Mesenchymal stem cell (in vitro differentiated cells and primary cell): Measurements from ENCODE around the gene POFUT2.

ENCODE experiments used
- DNase-seq: peaks from one replicate; pipeline ENCODE4 v3.0.0-alpha.2; 2013
- H2AFZ ChIP-seq: one replicate; pipeline ENCODE4 v1.6.1; 2013; ENCODE audit warnings: low read depth, mild to moderate bottlenecking, control low read depth, inconsistent platforms, low read length, moderate library complexity
- H2AK5ac ChIP-seq: 2 replicates; pipeline ENCODE4 v1.6.1; 2013; ENCODE audit warnings: low read length, moderate library complexity, mild to moderate bottlenecking, inconsistent platforms; ENCODE audit not compliant: severe bottlenecking
- H2BK120ac ChIP-seq: one replicate; pipeline ENCODE4 v1.6.1; 2013; ENCODE audit warnings: low read depth, mild to moderate bottlenecking, inconsistent platforms, low read length, moderate library complexity
- H2BK12ac ChIP-seq, 2 experiments: one replicate each; pipeline ENCODE4 v1.6.1; 2013; ENCODE audit warnings: inconsistent platforms in 2 of 2, low read length in 2 of 2, mild to moderate bottlenecking in 2 of 2, moderate library complexity in 2 of 2, control low read depth in 1 of 2
- H2BK15ac ChIP-seq: one replicate; pipeline ENCODE4 v1.6.1; 2013; ENCODE audit warnings: mild to moderate bottlenecking, low read depth, inconsistent platforms; ENCODE audit not compliant: poor library complexity, severe bottlenecking
- H2BK5ac ChIP-seq: 2 replicates; pipeline ENCODE4 v1.6.1; 2013; ENCODE audit warnings: low read depth, mild to moderate bottlenecking, low read length, control low read depth, inconsistent platforms; ENCODE audit not compliant: poor library complexity, severe bottlenecking
- H3K14ac ChIP-seq, 2 experiments: one replicate each; pipeline ENCODE4 v1.6.1; 2013; ENCODE audit warnings: inconsistent platforms in 2 of 2, low read length in 2 of 2, control low read depth in 1 of 2, mild to moderate bottlenecking in 1 of 2, moderate library complexity in 1 of 2
- H3K18ac ChIP-seq, 2 experiments: one replicate each; pipeline ENCODE4 v1.6.1; 2013; ENCODE audit warnings: inconsistent platforms in 2 of 2, low read length in 2 of 2, control low read depth in 1 of 2, low read depth in 1 of 2, mild to moderate bottlenecking in 1 of 2
- H3K23ac ChIP-seq, 2 experiments: one replicate each; pipeline ENCODE4 v1.6.1; 2013; ENCODE audit warnings: inconsistent platforms in 2 of 2, low read length in 2 of 2, mild to moderate bottlenecking in 2 of 2, moderate library complexity in 2 of 2, control low read depth in 1 of 2
- H3K27ac ChIP-seq: 2 replicates; pipeline ENCODE4 v1.5.1; 2013; ENCODE audit warnings: mild to moderate bottlenecking, moderate library complexity, low read length, control low read depth, inconsistent platforms; ENCODE audit not compliant: poor library complexity, severe bottlenecking
- H3K27me3 ChIP-seq, 2 experiments: 2 replicates each; pipeline versions ENCODE4 v1.6.1 to v1.7.0; 2013; ENCODE audit warnings: low read length in 2 of 2, mild to moderate bottlenecking in 2 of 2, moderate library complexity in 2 of 2, control low read depth in 1 of 2, inconsistent platforms in 1 of 2; ENCODE audit not compliant: control insufficient read depth in 1 of 2, insufficient read depth in 1 of 2
- H3K36me3 ChIP-seq, 2 experiments: 2 replicates each; pipeline versions ENCODE4 v1.6.1 to v1.7.0; 2013; ENCODE audit warnings: low read length in 2 of 2, control low read depth in 1 of 2, inconsistent platforms in 1 of 2, low read depth in 1 of 2, mild to moderate bottlenecking in 1 of 2; ENCODE audit not compliant: insufficient read depth in 2 of 2, control insufficient read depth in 1 of 2
- H3K4ac ChIP-seq, 2 experiments: one replicate each; pipeline ENCODE4 v1.6.1; 2013; ENCODE audit warnings: inconsistent platforms in 2 of 2, low read length in 2 of 2, mild to moderate bottlenecking in 2 of 2, moderate library complexity in 2 of 2, control low read depth in 1 of 2, low read depth in 1 of 2
- H3K4me1 ChIP-seq: 2 replicates; pipeline ENCODE4 v1.6.1; 2013; ENCODE audit warnings: low read depth, low read length, control low read depth; ENCODE audit not compliant: control insufficient read depth, insufficient read depth
- H3K4me2 ChIP-seq: 2 replicates; pipeline ENCODE4 v1.6.1; 2013; ENCODE audit warnings: low read length, mild to moderate bottlenecking, inconsistent platforms; ENCODE audit not compliant: poor library complexity, severe bottlenecking
- H3K4me3 ChIP-seq, 2 experiments: 2 replicates each; pipeline versions ENCODE4 v1.5.1 to v1.7.0; 2013; ENCODE audit warnings: low read length in 2 of 2, mild to moderate bottlenecking in 2 of 2, control low read depth in 1 of 2, low read depth in 1 of 2; ENCODE audit not compliant: insufficient read depth in 1 of 2
- H3K79me1 ChIP-seq: replicated peaks from 2 replicates; pipeline ENCODE4 v1.6.1; 2013; ENCODE audit warnings: mild to moderate bottlenecking, control low read depth, low read length, inconsistent platforms; ENCODE audit not compliant: poor library complexity, severe bottlenecking
- H3K9ac ChIP-seq: 2 replicates; pipeline ENCODE4 v1.7.0; 2013; ENCODE audit warnings: mild to moderate bottlenecking, low read length, moderate library complexity
- H3K9me3 ChIP-seq: 2 replicates; pipeline ENCODE4 v1.7.0; 2013; ENCODE audit warnings: mild to moderate bottlenecking, low read length; ENCODE audit not compliant: control insufficient read depth
- H4K8ac ChIP-seq: one replicate; pipeline ENCODE4 v1.6.1; 2013; ENCODE audit warnings: inconsistent platforms, mild to moderate bottlenecking, low read length, moderate library complexity
- H4K91ac ChIP-seq: one replicate; pipeline ENCODE4 v1.6.1; 2013; ENCODE audit warnings: mild to moderate bottlenecking, low read length, inconsistent platforms
- WGBS: methylation state at CpG from one replicate; pipeline ENCODE4 v1.1.7; 2013; ENCODE audit warnings: mixed read lengths; 5-methylcytosine and 5-hydroxymethylcytosine counted together

Gene POFUT2

GRCh38 chr21:45289134-45289533 lies 1.4 kb upstream of the POFUT2 start:
- Histone ChIP-seq H3K36me3 (peaks cover 29 to 31% of the 10 kb centered on the region in 2 experiments), H3K4me1 (peaks cover 33% of the 10 kb centered on the region), H2AK5ac (no peak overlapping the region), H2BK12ac (no peak overlapping the region), H3K9me3 (no peaks in the 10 kb centered on the region), H3K4me2 (no peak overlapping the region), H3K9ac (peak overlapping the region; percentile 81), H4K8ac (no peak overlapping the region), H3K23ac (no peak overlapping the region), H2BK5ac (no peak overlapping the region), H3K79me1 (peaks cover 29% of the 10 kb centered on the region), H3K4ac (no peak overlapping the region), H3K18ac (no peak overlapping the region), H2AFZ (no peak overlapping the region), H2BK15ac (no peak overlapping the region), H4K91ac (no peak overlapping the region), H3K4me3 (peak overlapping the region in 1 of 2 experiments; percentile 78), H3K27me3 (no peaks in the 10 kb centered on the region), H2BK120ac (no peak overlapping the region), H3K14ac (no peak overlapping the region), H3K27ac (no peak overlapping the region)
- 95% methylated on average over 3 of the region's 3 CpGs for WGBS
- DNase-seq, result no peak

- H2BK5ac ChIP-seq, result no peak overlapping the region
- H3K27ac ChIP-seq, result no peak overlapping the region
- H4K8ac ChIP-seq, result peak overlapping the region; percentile 48
- H3K27me3 ChIP-seq, result no peaks in the 10 kb centered on the region
- peaks cover 35% of the 10 kb centered on the region for H3K79me1 ChIP-seq
- DNase-seq, result no peak
- 21% methylated on average over 33 of the region's 34 CpGs for WGBS
- no peak overlapping the region for H4K91ac ChIP-seq
- H3K9me3 ChIP-seq, result no peaks in the 10 kb centered on the region
- peak overlapping the region; percentile 78 to 89 for H3K4me3 ChIP-seq
- H3K9ac ChIP-seq, result peak overlapping the region; percentile 81
- peak overlapping the region; percentile 94 for H3K4me2 ChIP-seq
- peaks cover 26% of the 10 kb centered on the region for H3K4me1 ChIP-seq
- peak overlapping the region in 1 of 2 experiments; percentile 73 for H3K4ac ChIP-seq
- H3K36me3 ChIP-seq, result peaks cover 36 to 38% of the 10 kb centered on the region in 2 experiments
- H3K18ac ChIP-seq, result peak overlapping the region in 1 of 2 experiments; percentile 16
- peak overlapping the region; percentile 66 for H2BK15ac ChIP-seq
- H3K14ac ChIP-seq, result peak overlapping the region in 1 of 2 experiments; percentile 48
- no peak overlapping the region for H2BK12ac ChIP-seq
- no peak overlapping the region for H2AFZ ChIP-seq
- peak overlapping the region; percentile 76 for H2BK120ac ChIP-seq
- no peak overlapping the region for H3K23ac ChIP-seq
- no peak overlapping the region for H2AK5ac ChIP-seq
Measured at GRCh38 chr21:45288441-45288841, 746 bp upstream of the POFUT2 start.

- peak overlapping the region in 1 of 2 experiments; percentile 54 for H3K4ac ChIP-seq
- no peak overlapping the region for H2BK15ac ChIP-seq
- H3K27ac ChIP-seq, result no peak overlapping the region
- peaks cover 14% of the 10 kb centered on the region for H3K4me1 ChIP-seq
- no peak overlapping the region for H2BK5ac ChIP-seq
- H3K4me3 ChIP-seq, result peak overlapping the region; percentile 79 to 94
- H3K4me2 ChIP-seq, result peak overlapping the region; percentile 91
- H2BK12ac ChIP-seq, result no peak overlapping the region
- peaks cover 49 to 54% of the 10 kb centered on the region in 2 experiments for H3K36me3 ChIP-seq
- no peak overlapping the region for H2AFZ ChIP-seq
- H2BK120ac ChIP-seq, result peak overlapping the region; percentile 91
- H4K91ac ChIP-seq, result no peak overlapping the region
- H3K27me3 ChIP-seq, result no peaks in the 10 kb centered on the region
- H3K9me3 ChIP-seq, result no peaks in the 10 kb centered on the region
- 2% methylated on average over 42 of the region's 54 CpGs for WGBS
- no peak overlapping the region for H2AK5ac ChIP-seq
- H3K18ac ChIP-seq, result peak overlapping the region; percentile 6 to 22
- DNase-seq, result peak; percentile 48
- peak overlapping the region in 1 of 2 experiments; percentile 18 for H3K14ac ChIP-seq
- peaks cover 36% of the 10 kb centered on the region for H3K79me1 ChIP-seq
- no peak overlapping the region for H4K8ac ChIP-seq
- H3K9ac ChIP-seq, result peak overlapping the region; percentile 78
- H3K23ac ChIP-seq, result peak overlapping the region in 1 of 2 experiments; percentile 57
Measured at GRCh38 chr21:45286671-45287437, 841 bp downstream of the POFUT2 start.

- no peaks in the 10 kb centered on the region for H3K9me3 ChIP-seq
- no peak overlapping the region for H3K18ac ChIP-seq
- no peak overlapping the region for H2BK5ac ChIP-seq
- no peak overlapping the region for H3K4me3 ChIP-seq
- H3K14ac ChIP-seq, result no peak overlapping the region
- H3K4me2 ChIP-seq, result no peak overlapping the region
- H2AK5ac ChIP-seq, result no peak overlapping the region
- H3K23ac ChIP-seq, result peak overlapping the region in 1 of 2 experiments; percentile 64
- no peak overlapping the region for H3K27ac ChIP-seq
- H3K79me1 ChIP-seq, result peaks cover 48% of the 10 kb centered on the region
- peak overlapping the region; percentile 52 for H4K91ac ChIP-seq
- H4K8ac ChIP-seq, result no peak overlapping the region
- WGBS, result 97% methylated on average over 28 of the region's 28 CpGs
- no peak overlapping the region for H2BK15ac ChIP-seq
- no peak overlapping the region for H2AFZ ChIP-seq
- no peak overlapping the region for H3K4ac ChIP-seq
- no peak overlapping the region for H2BK120ac ChIP-seq
- H3K9ac ChIP-seq, result no peak overlapping the region
- peaks cover 57 to 64% of the 10 kb centered on the region in 2 experiments for H3K36me3 ChIP-seq
- H3K4me1 ChIP-seq, result peaks cover 11% of the 10 kb centered on the region
- H3K27me3 ChIP-seq, result no peaks in the 10 kb centered on the region
- DNase-seq, result no peak
- no peak overlapping the region for H2BK12ac ChIP-seq
Measured at GRCh38 chr21:45285266-45285931, 2.3 kb downstream of the POFUT2 start.
